ENCODE data around the gene UVRAG.

The UVRAG gene

GRCh38 chr11:75939992-75940391 lies 125.0 kb downstream of the UVRAG start:
- no peak for TF ChIP-seq CTCF (IDR thresholded peaks at IDR 0.05)

GRCh38 chr11:75940911-75941310 lies 125.9 kb downstream of the UVRAG start:
- no peak for TF ChIP-seq CTCF (IDR thresholded peaks at IDR 0.05)

GRCh38 chr11:75944515-75944914 lies 129.5 kb downstream of the UVRAG start:
- TF ChIP-seq CTCF (IDR thresholded peaks at IDR 0.05), result no peak

- TF ChIP-seq CTCF (IDR thresholded peaks at IDR 0.05), result no peak
These were observed 130.4 kb downstream of the UVRAG start for GRCh38 chr11:75945446-75945845.

GRCh38 chr11:75945947-75946346 lies 130.9 kb downstream of the UVRAG start:
- no peak for TF ChIP-seq CTCF (IDR thresholded peaks at IDR 0.05)

- TF ChIP-seq CTCF (IDR thresholded peaks at IDR 0.05), result no peak
These were observed 131.8 kb downstream of the UVRAG start for GRCh38 chr11:75946531-75947530.

GRCh38 chr11:75949023-75949672 lies 134.1 kb downstream of the UVRAG start:
- TF ChIP-seq CTCF (IDR thresholded peaks at IDR 0.05), result no peak
